Liver (tissue), 9 donors: ENCODE data around the gene KRTAP10-6. TPM values are rescaled to one million over a fixed set of nuclear protein-coding genes. Genes with fewer than 3 reads are reported as not detected.
"Not testable (repeated sequence)": the region's sequence is repeated elsewhere in the genome, so short reads cannot be mapped to it uniquely, and the experiment has no call there.

Source experiments
- DNase-seq: peaks from one replicate; pipeline ENCODE4 v3.0.0-alpha.2; 2017; ENCODE audit warnings: low spot score
- H3K27ac ChIP-seq, 2 donors: one replicate each; pipeline ENCODE4 v1.7.0; 2013; ENCODE audit warnings: inconsistent platforms in 2 of 2, low read length in 2 of 2, control low read depth in 1 of 2, low read depth in 1 of 2, mild to moderate bottlenecking in 1 of 2
- H3K27me3 ChIP-seq, 4 donors: one replicate each; pipeline versions ENCODE4 v1.6.1 to v1.7.0; 2013; ENCODE audit warnings: low read length in 3 of 4, inconsistent platforms in 1 of 4, mild to moderate bottlenecking in 1 of 4, moderate library complexity in 1 of 4; ENCODE audit not compliant: control insufficient read depth in 4 of 4, insufficient read depth in 4 of 4
- H3K36me3 ChIP-seq, 4 donors: one replicate each; pipeline versions ENCODE4 v1.6.1 to v1.7.0; 2013; ENCODE audit warnings: low read length in 3 of 4, mild to moderate bottlenecking in 3 of 4, low read depth in 1 of 4, moderate library complexity in 1 of 4; ENCODE audit not compliant: control insufficient read depth in 4 of 4, insufficient read depth in 3 of 4
- H3K4me1 ChIP-seq, 4 donors: one replicate each; pipeline versions ENCODE4 v1.6.1 to v1.7.0; 2013; ENCODE audit warnings: low read length in 3 of 4, mild to moderate bottlenecking in 3 of 4, moderate library complexity in 1 of 4; ENCODE audit not compliant: control insufficient read depth in 4 of 4, insufficient read depth in 4 of 4
- H3K4me3 ChIP-seq, 3 donors: one replicate each; pipeline versions ENCODE4 v1.6.1 to v1.7.0; 2013; ENCODE audit warnings: low read length in 3 of 3, control low read depth in 1 of 3, low read depth in 1 of 3, mild to moderate bottlenecking in 1 of 3
- H3K9ac ChIP-seq, 2 donors: one replicate each; pipeline ENCODE4 v1.7.0; 2013; ENCODE audit warnings: low read length in 2 of 2, mild to moderate bottlenecking in 2 of 2, moderate library complexity in 2 of 2, control low read depth in 1 of 2, low read depth in 1 of 2
- H3K9me3 ChIP-seq, 4 donors: one replicate each; pipeline versions ENCODE4 v1.6.1 to v1.7.0; 2013; ENCODE audit warnings: low read length in 3 of 4; ENCODE audit not compliant: control insufficient read depth in 4 of 4
- ATF3 ChIP-seq: IDR thresholded peaks from 2 replicates; pipeline ENCODE4 v1.6.1; 2016; ENCODE audit warnings: antibody characterized with exemption
- EGR1 ChIP-seq, 2 donors: IDR thresholded peaks; 2 replicates each; pipeline ENCODE4 v1.6.1; 2016 to 2018; ENCODE audit warnings: antibody characterized with exemption in 2 of 2, low read depth in 2 of 2
- FOXA1 ChIP-seq: IDR thresholded peaks from 2 replicates; pipeline ENCODE4 v1.6.1; 2016; ENCODE audit warnings: antibody characterized with exemption
- FOXA2 ChIP-seq: IDR thresholded peaks from 2 replicates; pipeline ENCODE4 v1.6.1; 2016; ENCODE audit warnings: antibody characterized with exemption
- HNF4G ChIP-seq: IDR thresholded peaks from 2 replicates; pipeline ENCODE4 v1.6.1; 2016; ENCODE audit warnings: antibody characterized with exemption
- JUND ChIP-seq, 2 donors: IDR thresholded peaks; 2 replicates each; pipeline ENCODE4 v1.6.1; 2016; ENCODE audit warnings: antibody characterized with exemption in 2 of 2
- RAD21 ChIP-seq, 2 donors: IDR thresholded peaks; 2 replicates each; pipeline ENCODE4 v1.6.1; 2016; ENCODE audit warnings: antibody characterized with exemption in 2 of 2, mild to moderate bottlenecking in 2 of 2
- RXRA ChIP-seq, 2 donors: IDR thresholded peaks; 2 replicates each; pipeline ENCODE4 v1.6.1; 2017 to 2018; ENCODE audit warnings: antibody characterized with exemption in 2 of 2, mild to moderate bottlenecking in 1 of 2
- WGBS: extraction: QIAGEN DNeasy Blood & Tissue Kit; methylation state at CpG from one replicate; pipeline ENCODE4 v1.1.7; 2013; 5-methylcytosine and 5-hydroxymethylcytosine counted together
- polyA plus RNA-seq, 2 donors: library from polyadenylated mRNA; stranded (reverse) in 1 of 2; unstranded in 1 of 2; fragments of 200-250 nt in 1 of 2; fragments of >200 nt in 1 of 2; fragmentation: Nextera tagmentation in 1 of 2; extraction: Ambion mirVana in 1 of 2; gene quantifications; one replicate each; pipeline versions ENCODE4 v1.2.1 to v1.2.3, GENCODE V29; 2013 to 2015
- total RNA-seq, 2 donors: library from RNA; depleted of rRNA; stranded (reverse); fragments of >200 nt; gene quantifications; one replicate each; pipeline ENCODE4 v1.2.3, GENCODE V29; 2014
- TF ChIP-seq, protein P1 (sequence below): fragments of 150-350 bp; IDR thresholded peaks from 2 replicates; pipeline ENCODE4 v1.5.1; 2017; ENCODE audit warnings: improper control_type of control experiment, low read depth, low read length; ENCODE audit not compliant: missing input control
- TF ChIP-seq, protein P2 (sequence below): IDR thresholded peaks from 2 replicates; pipeline ENCODE4 v1.6.1; 2016; ENCODE audit warnings: antibody characterized with exemption, mild to moderate bottlenecking
- donor health status: healthy.
- donor health status: healthy.
- donor health status: healthy.
- donor health status: healthy.
- donor health status: healthy.

Gene KRTAP10-6
- total and polyA plus RNA-seq, 4 donors: not detected

GRCh38 chr21:44601091-44601490 is 8.8 kb upstream of the KRTAP10-6 start:
- H3K9me3 ChIP-seq, H3K4me1 ChIP-seq, H3K9ac ChIP-seq, H3K27me3 ChIP-seq, H3K4me3 ChIP-seq, H3K36me3 ChIP-seq, H3K27ac ChIP-seq: not testable (repeated sequence)
- 72% methylated on average over 10 of the region's 10 CpGs for WGBS
- DNase-seq: peak; percentile 6

GRCh38 chr21:44600118-44600978 is 8.0 kb upstream of the KRTAP10-6 start, which contains the start of gene KRTAP10-7:
Gene KRTAP10-7 (plus strand): TSS chr21:44600597. CDS start chr21:44600622, 25 bp downstream.
- not testable (repeated sequence) for H3K4me1 ChIP-seq, H3K9ac ChIP-seq, H3K9me3 ChIP-seq, H3K27me3 ChIP-seq, H3K4me3 ChIP-seq, H3K27ac ChIP-seq, H3K36me3 ChIP-seq
- WGBS: 66% methylated on average over 23 of the region's 23 CpGs
- peak; percentile 4 for DNase-seq

GRCh38 chr21:44599264-44600029 is 7.1 kb upstream of the KRTAP10-6 start:
- Histone ChIP-seq H3K9ac (no peak overlapping the region), H3K4me1 (no peaks in the 10 kb centered on the region), H3K36me3 (no peaks in the 10 kb centered on the region), H3K27ac (no peak overlapping the region), H3K4me3 (no peak overlapping the region), H3K9me3 (peaks cover 0 to 6% (median 4%) of the 10 kb centered on the region in 4 donors), H3K27me3 (no peaks in the 10 kb centered on the region)
- WGBS: 85% methylated on average over 8 of the region's 8 CpGs
- DNase-seq: no peak
- TF ChIP-seq FOXA1 (no peak), EGR1 (IDR thresholded peaks at IDR 0.05; ENCODE audit: low read depth in 2 of 2) (no peak), RAD21 (IDR thresholded peaks at IDR 0.05) (no peak), JUND (IDR thresholded peaks at IDR 0.05) (no peak), ATF3 (no peak), RXRA (IDR thresholded peaks at IDR 0.05) (no peak), HNF4G (no peak), FOXA2 (no peak)
- TF ChIP-seq, protein P1, sequence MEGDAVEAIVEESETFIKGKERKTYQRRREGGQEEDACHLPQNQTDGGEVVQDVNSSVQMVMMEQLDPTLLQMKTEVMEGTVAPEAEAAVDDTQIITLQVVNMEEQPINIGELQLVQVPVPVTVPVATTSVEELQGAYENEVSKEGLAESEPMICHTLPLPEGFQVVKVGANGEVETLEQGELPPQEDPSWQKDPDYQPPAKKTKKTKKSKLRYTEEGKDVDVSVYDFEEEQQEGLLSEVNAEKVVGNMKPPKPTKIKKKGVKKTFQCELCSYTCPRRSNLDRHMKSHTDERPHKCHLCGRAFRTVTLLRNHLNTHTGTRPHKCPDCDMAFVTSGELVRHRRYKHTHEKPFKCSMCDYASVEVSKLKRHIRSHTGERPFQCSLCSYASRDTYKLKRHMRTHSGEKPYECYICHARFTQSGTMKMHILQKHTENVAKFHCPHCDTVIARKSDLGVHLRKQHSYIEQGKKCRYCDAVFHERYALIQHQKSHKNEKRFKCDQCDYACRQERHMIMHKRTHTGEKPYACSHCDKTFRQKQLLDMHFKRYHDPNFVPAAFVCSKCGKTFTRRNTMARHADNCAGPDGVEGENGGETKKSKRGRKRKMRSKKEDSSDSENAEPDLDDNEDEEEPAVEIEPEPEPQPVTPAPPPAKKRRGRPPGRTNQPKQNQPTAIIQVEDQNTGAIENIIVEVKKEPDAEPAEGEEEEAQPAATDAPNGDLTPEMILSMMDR: no peak

DNA sequence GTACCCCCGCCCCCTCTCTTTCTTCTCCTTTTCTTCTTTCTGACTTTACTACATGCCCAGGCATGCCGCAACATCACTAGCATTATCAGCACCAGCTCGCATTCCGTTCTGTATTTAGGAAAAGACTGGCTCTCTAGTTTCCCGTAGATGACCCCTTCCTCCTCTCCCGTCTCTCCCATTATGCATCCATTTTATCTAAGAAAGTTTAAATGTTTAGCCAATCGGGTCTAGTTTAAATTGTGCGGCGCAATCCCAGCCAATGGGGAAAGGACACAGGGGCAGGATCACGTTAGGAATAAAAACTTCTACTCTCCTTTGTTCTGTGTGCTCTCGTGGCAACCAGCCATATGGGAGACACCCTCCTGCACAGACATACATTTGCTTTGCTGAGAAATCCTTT is 5.8 kb upstream of the KRTAP10-6 start:
- H3K36me3 ChIP-seq: no peaks in the 10 kb centered on the region
- H3K9ac ChIP-seq: no peak overlapping the region
- H3K4me3 ChIP-seq: no peak overlapping the region
- no peak overlapping the region for H3K27ac ChIP-seq
- peak; percentile 8 for DNase-seq
- no peaks in the 10 kb centered on the region for H3K9me3 ChIP-seq
- TF ChIP-seq, protein P2, sequence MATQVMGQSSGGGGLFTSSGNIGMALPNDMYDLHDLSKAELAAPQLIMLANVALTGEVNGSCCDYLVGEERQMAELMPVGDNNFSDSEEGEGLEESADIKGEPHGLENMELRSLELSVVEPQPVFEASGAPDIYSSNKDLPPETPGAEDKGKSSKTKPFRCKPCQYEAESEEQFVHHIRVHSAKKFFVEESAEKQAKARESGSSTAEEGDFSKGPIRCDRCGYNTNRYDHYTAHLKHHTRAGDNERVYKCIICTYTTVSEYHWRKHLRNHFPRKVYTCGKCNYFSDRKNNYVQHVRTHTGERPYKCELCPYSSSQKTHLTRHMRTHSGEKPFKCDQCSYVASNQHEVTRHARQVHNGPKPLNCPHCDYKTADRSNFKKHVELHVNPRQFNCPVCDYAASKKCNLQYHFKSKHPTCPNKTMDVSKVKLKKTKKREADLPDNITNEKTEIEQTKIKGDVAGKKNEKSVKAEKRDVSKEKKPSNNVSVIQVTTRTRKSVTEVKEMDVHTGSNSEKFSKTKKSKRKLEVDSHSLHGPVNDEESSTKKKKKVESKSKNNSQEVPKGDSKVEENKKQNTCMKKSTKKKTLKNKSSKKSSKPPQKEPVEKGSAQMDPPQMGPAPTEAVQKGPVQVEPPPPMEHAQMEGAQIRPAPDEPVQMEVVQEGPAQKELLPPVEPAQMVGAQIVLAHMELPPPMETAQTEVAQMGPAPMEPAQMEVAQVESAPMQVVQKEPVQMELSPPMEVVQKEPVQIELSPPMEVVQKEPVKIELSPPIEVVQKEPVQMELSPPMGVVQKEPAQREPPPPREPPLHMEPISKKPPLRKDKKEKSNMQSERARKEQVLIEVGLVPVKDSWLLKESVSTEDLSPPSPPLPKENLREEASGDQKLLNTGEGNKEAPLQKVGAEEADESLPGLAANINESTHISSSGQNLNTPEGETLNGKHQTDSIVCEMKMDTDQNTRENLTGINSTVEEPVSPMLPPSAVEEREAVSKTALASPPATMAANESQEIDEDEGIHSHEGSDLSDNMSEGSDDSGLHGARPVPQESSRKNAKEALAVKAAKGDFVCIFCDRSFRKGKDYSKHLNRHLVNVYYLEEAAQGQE: no peak
- TF ChIP-seq ATF3: no peak
- H3K4me1 ChIP-seq: peaks cover 1 to 13% (median 7%) of the 10 kb centered on the region in 4 donors
- H3K27me3 ChIP-seq: no peaks in the 10 kb centered on the region
- 81% methylated on average over 11 of the region's 11 CpGs for WGBS
